Duodenal mucosa (tissue), 2 donors: ENCODE results near the gene CDC42SE2.

Experiments
- H3K27ac ChIP-seq: one replicate; pipeline ENCODE4 v1.7.0; 2013; ENCODE audit warnings: low read depth, low read length
- H3K27me3 ChIP-seq, 2 donors: one replicate each; pipeline ENCODE4 v1.7.0; 2013; ENCODE audit warnings: low read length in 2 of 2, control low read depth in 1 of 2; ENCODE audit not compliant: insufficient read depth in 2 of 2, control insufficient read depth in 1 of 2
- H3K36me3 ChIP-seq, 2 donors: one replicate each; pipeline ENCODE4 v1.7.0; 2013; ENCODE audit warnings: low read length in 2 of 2, control low read depth in 1 of 2; ENCODE audit not compliant: insufficient read depth in 2 of 2, control insufficient read depth in 1 of 2
- H3K4me1 ChIP-seq, 2 donors: one replicate each; pipeline ENCODE4 v1.7.0; 2013; ENCODE audit warnings: low read length in 2 of 2, control low read depth in 1 of 2; ENCODE audit not compliant: insufficient read depth in 2 of 2, control insufficient read depth in 1 of 2
- H3K4me3 ChIP-seq, 2 donors: one replicate each; pipeline ENCODE4 v1.7.0; 2013; ENCODE audit warnings: low read length in 2 of 2, low read depth in 1 of 2
- H3K9ac ChIP-seq, 2 donors: one replicate each; pipeline ENCODE4 v1.7.0; 2013; ENCODE audit warnings: low read length in 2 of 2, low read depth in 1 of 2
- H3K9me3 ChIP-seq, 2 donors: one replicate each; pipeline ENCODE4 v1.7.0; 2013; ENCODE audit warnings: low read length in 2 of 2, control low read depth in 1 of 2; ENCODE audit not compliant: control insufficient read depth in 1 of 2

The CDC42SE2 gene

DNA sequence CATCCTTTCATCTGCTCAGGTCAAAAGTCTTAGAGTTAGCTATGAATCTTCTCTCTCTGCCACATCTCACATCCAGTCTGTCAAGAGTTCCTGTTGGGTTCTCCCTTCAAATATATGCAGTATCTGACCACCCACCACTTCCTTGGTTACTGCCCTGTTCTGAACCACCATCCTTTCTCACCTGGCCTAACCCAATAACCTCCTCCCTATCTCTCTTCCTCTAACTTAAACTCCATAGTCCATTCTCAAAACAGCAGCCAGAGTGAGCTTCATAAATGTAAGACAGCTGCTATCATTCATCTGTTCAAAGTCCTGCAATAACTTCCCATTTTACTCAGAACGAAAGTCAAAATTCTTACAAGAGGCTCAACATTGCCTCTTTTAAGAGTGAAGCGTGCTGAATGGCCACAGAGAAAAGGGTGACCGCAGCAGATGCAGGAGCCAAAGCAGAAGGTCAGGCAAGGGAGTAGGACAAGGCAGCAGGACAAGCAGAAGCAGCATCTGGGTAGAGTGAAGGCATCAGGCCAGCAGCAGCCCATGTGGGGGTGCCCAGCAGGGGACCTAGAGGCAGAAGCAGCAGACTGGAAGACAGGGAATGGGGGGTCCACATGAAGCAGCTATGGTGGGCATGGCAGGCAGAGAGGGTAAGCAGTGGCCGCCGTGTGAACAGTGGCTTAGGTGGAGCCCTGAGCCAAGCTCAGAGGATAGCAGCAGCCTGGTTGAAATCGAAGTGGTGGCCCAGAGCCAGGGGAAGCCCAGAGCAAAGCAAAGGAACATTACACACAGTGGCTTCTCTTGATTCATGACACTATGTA, 39.3 kb upstream of the CDC42SE2 start:
- Histone ChIP-seq H3K9ac (peak overlapping the region in 1 of 2 donors; percentile 5), H3K27me3 (no peaks in the 10 kb centered on the region), H3K27ac (no peak overlapping the region), H3K4me1 (peaks cover 29% of the 10 kb centered on the region in 2 donors), H3K4me3 (peak overlapping the region in 1 of 2 donors; percentile 45), H3K9me3 (no peaks in the 10 kb centered on the region), H3K36me3 (no peaks in the 10 kb centered on the region)

DNA sequence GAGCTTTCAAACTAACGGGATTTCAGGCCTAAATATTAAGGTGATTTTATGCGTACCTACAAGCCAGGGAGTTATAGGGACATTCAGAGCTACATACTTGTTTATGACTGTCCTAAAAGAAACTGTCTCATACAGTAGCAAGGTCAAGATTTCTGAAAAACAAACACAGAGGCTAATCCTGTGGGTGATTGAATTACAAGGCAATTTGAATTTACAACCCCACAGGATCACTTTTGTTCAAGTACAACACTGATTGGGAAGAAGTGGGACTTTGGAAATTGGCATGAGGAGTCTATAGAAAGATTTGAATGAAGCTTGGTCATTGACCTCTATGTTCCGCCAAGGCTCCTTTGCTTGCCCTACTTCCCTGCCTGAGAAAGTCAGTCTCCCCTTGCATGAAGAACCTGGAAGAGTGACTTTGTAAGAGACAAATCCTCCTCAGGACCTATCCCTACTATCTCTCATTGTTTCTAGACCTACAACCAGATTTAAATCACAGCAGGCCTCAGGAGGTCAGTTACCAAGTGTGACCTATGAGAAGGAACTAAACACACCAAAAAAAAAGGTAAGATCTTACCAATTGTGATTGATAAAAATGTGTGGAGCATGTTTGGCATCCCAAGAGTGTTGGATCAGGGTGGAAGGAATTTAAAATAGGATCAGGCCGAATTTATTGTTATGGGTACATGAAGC, 38.4 kb upstream of the CDC42SE2 start:
- H3K9me3 ChIP-seq, result no peaks in the 10 kb centered on the region
- no peaks in the 10 kb centered on the region for H3K36me3 ChIP-seq
- no peak overlapping the region for H3K27ac ChIP-seq
- no peak overlapping the region for H3K4me3 ChIP-seq
- H3K27me3 ChIP-seq, result no peaks in the 10 kb centered on the region
- peaks cover 29% of the 10 kb centered on the region in 2 donors for H3K4me1 ChIP-seq
- no peak overlapping the region for H3K9ac ChIP-seq

DNA sequence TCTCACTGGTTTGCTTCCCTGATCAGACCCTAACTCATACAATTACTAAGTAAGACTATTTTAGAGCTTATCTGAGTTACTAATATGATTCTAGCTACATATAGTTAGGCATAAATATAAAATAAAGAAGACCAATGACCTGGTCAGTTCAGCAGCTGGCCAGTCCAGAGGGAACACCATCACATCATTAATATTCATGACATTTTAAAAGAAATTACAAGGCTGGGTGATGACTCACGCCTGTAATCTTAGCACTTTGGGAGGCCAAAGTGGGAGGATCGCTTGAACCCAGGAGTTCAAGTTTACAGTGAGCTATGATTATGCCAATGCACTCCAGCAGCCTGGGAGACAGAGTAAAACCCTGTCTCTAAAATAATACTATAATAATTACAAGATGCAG, 37.0 kb upstream of the CDC42SE2 start:
- Histone ChIP-seq H3K27ac (no peak overlapping the region), H3K4me1 (peaks cover 29% of the 10 kb centered on the region in 2 donors)

DNA sequence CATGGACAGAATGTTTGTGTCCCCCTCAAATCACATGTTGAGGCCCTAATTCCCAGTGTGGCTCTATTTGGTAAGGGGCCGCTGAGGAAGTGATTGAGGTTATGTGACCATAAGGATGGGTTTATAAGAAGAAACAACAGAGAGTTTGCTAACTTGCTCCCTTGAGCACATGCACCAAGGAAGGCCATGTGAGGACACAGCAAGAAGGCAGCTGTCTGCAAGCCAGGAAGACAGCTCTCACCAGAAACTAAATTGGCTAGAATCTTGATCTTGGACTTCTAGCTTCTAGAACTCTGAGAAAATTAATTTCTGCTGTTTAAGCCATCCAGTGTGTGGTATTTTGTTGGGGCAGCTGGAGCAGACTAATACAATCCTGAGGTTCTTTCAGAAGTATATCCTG, 35.2 kb upstream of the CDC42SE2 start:
- Histone ChIP-seq H3K27ac (no peak overlapping the region), H3K4me1 (peaks cover 22 to 26% of the 10 kb centered on the region in 2 donors), H3K4me3 (no peak overlapping the region), H3K9me3 (no peaks in the 10 kb centered on the region), H3K27me3 (no peaks in the 10 kb centered on the region), H3K9ac (no peak overlapping the region), H3K36me3 (no peaks in the 10 kb centered on the region)

More for the DNA sequence above, 37.0 kb upstream of the CDC42SE2 start:
- Histone ChIP-seq H3K9ac (no peak overlapping the region), H3K27me3 (no peaks in the 10 kb centered on the region), H3K36me3 (no peaks in the 10 kb centered on the region), H3K4me3 (no peak overlapping the region), H3K9me3 (no peaks in the 10 kb centered on the region)

DNA sequence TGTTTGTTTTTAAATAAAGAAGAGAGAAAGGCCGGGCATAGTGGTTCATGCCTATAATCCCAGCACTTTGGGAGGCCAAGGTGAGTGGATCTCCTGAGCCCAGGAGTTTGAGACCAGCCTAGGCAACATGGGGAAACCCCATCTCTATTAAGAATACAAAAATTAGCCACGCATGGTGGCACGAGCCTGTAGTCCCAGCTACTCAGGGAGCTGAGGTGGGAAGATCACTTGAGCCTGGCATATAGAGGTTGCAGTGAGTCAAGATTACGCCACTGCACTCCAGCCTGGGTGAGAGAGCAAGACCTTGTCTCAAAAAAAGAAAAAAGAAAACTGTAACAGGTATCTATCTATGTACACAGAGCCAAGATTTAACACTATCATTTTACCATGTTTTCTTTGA, 34.2 kb upstream of the CDC42SE2 start:
- Histone ChIP-seq H3K27ac (no peak overlapping the region), H3K9me3 (no peaks in the 10 kb centered on the region), H3K27me3 (no peaks in the 10 kb centered on the region), H3K4me1 (peaks cover 12 to 17% of the 10 kb centered on the region in 2 donors), H3K36me3 (no peaks in the 10 kb centered on the region), H3K4me3 (no peak overlapping the region), H3K9ac (no peak overlapping the region)

DNA sequence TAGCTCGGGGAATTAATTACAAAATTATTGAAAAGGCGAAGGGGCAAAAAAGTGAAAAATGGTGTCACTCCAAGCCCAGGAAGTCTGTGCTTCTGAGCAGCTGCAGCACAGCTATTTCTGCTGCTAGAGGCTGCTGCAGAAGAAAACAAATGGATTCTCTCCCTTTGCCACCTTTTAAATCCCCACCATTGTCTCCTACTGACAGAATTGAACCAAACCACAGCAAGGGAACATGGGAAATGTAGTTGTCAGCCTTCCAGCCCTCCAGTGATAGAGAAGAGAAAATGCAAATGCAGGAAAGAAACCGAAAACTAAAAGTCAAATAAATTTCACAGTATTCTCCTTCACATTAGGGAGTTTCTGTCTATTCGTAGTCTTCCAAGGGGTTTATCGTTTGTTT, 33.4 kb upstream of the CDC42SE2 start:
- Histone ChIP-seq H3K4me3 (no peak overlapping the region), H3K9ac (no peak overlapping the region)

DNA sequence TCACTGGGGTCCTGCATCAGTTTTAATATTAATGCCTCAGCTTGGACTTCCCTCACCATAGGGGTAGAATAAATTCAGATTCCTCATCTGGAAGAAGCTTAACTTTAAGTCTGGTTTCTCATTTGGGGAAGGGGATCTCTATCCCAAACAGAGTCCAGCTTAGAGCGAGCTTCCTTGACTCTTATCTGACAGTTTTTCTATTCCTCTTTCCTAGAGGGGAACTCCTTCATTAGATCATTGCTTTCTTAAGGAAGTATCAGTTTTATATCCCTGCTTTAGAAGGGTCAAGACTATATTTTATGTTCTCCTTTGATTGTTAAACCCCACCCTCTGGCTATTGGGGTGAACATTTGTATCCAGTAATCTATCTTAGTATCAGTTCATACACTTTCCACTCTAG, 24.2 kb upstream of the CDC42SE2 start:
- Histone ChIP-seq H3K27ac (no peak overlapping the region), H3K4me3 (no peak overlapping the region), H3K4me1 (peaks cover 0 to 12% of the 10 kb centered on the region in 2 donors), H3K9ac (no peak overlapping the region), H3K9me3 (no peaks in the 10 kb centered on the region), H3K27me3 (no peaks in the 10 kb centered on the region), H3K36me3 (no peaks in the 10 kb centered on the region)

More for the DNA sequence above, 33.4 kb upstream of the CDC42SE2 start:
- no peaks in the 10 kb centered on the region for H3K36me3 ChIP-seq
- no peaks in the 10 kb centered on the region for H3K27me3 ChIP-seq
- no peak overlapping the region for H3K27ac ChIP-seq
- peaks cover 5 to 9% of the 10 kb centered on the region in 2 donors for H3K4me1 ChIP-seq
- H3K9me3 ChIP-seq, result no peaks in the 10 kb centered on the region

DNA sequence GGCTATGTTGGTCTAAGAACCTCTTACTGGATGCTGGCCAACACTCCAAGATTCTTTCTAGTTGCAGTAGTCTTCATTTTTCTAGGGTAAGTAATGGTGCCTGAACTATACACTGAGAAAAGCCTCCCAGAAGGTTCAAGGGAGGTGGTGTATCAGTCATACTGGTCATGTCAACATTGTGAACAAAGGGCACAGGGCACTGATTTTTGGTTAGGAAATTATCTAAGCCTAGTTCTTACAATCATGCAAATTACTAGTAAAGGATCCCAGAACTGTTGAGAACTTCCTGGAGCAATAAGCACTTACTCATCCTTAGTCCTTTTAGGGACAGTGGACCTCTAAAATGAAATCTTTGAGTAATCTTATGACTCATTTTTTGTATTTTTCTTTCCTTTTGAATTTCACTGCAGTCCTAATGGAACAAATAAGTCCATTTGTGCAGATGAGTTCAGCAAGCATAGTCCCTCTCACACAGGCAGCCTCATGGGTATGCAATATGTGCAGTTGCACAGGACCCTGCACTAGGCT, 21.1 kb upstream of the CDC42SE2 start:
- H3K36me3 ChIP-seq, result no peaks in the 10 kb centered on the region
- H3K9ac ChIP-seq, result no peak overlapping the region
- H3K4me1 ChIP-seq, result peaks cover 0 to 12% of the 10 kb centered on the region in 2 donors
- no peak overlapping the region for H3K27ac ChIP-seq
- no peak overlapping the region for H3K4me3 ChIP-seq
- no peaks in the 10 kb centered on the region for H3K9me3 ChIP-seq
- no peaks in the 10 kb centered on the region for H3K27me3 ChIP-seq

DNA sequence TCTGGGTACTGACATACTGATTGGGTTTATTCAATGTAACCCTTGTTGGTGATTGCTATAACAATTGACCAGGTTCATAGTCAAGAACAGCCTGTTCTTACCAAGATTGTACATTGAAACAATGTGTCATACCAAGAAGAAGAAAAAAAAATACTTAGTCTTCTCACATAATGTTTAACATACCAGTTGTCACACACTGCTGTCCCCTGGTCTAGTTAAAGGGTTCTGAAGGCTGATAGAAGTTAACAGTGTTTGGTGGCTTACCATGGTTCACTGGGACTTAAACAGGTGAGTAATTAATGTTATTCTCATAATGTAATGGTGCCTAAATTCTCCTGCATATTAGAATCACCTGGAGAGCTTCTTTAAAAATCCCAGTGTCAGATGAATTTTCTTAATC, 18.5 kb upstream of the CDC42SE2 start:
- Histone ChIP-seq H3K36me3 (no peaks in the 10 kb centered on the region), H3K9me3 (no peaks in the 10 kb centered on the region)

DNA sequence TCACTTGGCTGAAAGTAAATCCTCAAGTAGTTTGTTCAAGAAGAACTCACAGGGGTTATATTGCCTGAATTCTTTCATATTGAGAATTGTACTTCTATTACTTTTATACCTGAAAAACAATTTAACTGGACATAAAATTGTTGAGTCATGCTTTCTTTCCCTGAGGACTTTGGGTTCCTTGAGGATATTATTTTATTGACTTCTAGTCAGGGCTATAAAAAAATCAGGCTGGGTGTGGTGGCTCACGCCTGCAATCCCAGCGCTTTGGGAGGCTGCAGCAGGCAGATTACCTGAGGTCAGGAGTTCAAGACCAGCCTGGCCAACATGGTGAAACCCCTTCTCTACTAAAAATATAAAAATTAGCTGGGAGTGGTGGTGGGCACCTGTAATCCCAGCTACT, 17.9 kb upstream of the CDC42SE2 start:
- no peak overlapping the region for H3K9ac ChIP-seq
- no peaks in the 10 kb centered on the region for H3K36me3 ChIP-seq
- no peak overlapping the region for H3K27ac ChIP-seq
- peaks cover 5 to 21% of the 10 kb centered on the region in 2 donors for H3K4me1 ChIP-seq
- no peaks in the 10 kb centered on the region for H3K9me3 ChIP-seq
- H3K27me3 ChIP-seq, result no peaks in the 10 kb centered on the region
- H3K4me3 ChIP-seq, result no peak overlapping the region

More for the DNA sequence above, 18.5 kb upstream of the CDC42SE2 start:
- Histone ChIP-seq H3K4me1 (peaks cover under 1 to 17% of the 10 kb centered on the region in 2 donors), H3K9ac (no peak overlapping the region), H3K27ac (no peak overlapping the region), H3K4me3 (no peak overlapping the region), H3K27me3 (no peaks in the 10 kb centered on the region)
